Thyroid gland (tissue), 4 donors: ENCODE results near the gene ANO2.

Experiments used
- CTCF ChIP-seq, 6 experiments: fragments of 200-600 bp in 3 of 6; fragments of 450-650 bp in 3 of 6; sonication (generic) in 3 of 6; IDR thresholded peaks; one replicate each; pipeline ENCODE4 v1.5.1; 2016 to 2019; ENCODE audit warnings: antibody characterized with exemption in 6 of 6, mild to moderate bottlenecking in 2 of 6, inconsistent platforms in 1 of 6, moderate library complexity in 1 of 6
- POLR2A ChIP-seq, 2 donors: fragments of 450-650 bp; IDR thresholded peaks; one replicate each; pipeline ENCODE4 v1.6.1; 2017; ENCODE audit warnings: antibody characterized with exemption in 2 of 2, mild to moderate bottlenecking in 2 of 2, moderate library complexity in 1 of 2

- TF ChIP-seq POLR2A (IDR thresholded peaks at IDR 0.05) (no peak), CTCF (IDR thresholded peaks at IDR 0.05) (no peak)
These were observed 426.3 kb downstream of the ANO2 start for GRCh38 chr12:5518584-5519365.
